Measurements from ENCODE around the gene CD3E.

Gene CD3E

DNA sequence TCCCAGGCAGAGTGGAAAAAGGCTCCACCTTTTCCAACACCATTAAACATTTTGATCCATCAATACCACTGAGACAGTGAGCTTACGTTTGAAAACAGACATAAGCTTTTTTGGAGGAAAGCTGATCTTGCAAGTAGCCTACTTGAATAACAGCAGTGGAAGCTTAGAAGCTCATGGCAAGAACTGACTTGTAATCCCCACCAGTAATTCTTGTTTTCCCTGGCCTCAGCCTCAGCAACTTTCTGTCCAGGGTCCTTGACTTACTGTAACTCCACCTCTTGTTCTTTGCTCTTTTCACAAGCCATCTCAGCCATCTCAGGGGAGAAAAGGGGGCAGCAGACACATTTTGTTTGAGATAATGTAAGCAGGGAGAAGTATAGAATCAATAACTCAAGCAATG lies 28.1 kb upstream of the CD3E start:
- DNase-seq (ENCODE audit: low read depth, low spot score) = no peak
- no peak overlapping the region for H3K4me3 ChIP-seq (ENCODE audit: low read depth, low read length)
- ChIA-PET POLR2A (no interaction called here), CTCF (no interaction called here)
- TF ChIP-seq CTCF (IDR thresholded peaks at IDR 0.05; ENCODE audit: insufficient read depth, low read length, missing control alignments) = no peak

DNA sequence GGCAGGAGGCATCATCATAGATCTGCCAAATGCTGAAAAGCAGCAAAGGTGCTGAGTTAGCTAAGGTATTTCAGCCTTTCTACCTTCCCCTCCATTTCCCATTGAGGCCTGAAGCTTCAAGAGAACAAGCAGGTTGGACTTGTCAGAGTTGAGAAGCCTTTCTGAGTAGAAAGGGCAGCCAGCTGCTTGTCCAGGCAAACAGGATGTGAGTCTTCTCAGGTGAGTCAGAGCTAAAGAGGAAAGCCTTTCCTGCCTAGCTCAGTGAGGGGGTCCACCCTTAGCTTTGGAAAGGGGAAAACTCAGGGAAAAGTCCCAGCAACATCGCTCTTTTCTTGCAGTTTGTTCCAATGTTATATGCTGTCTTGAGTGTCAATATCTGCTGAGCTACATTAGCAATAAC lies 27.2 kb upstream of the CD3E start:
- ChIA-PET POLR2A (no interaction called here), CTCF (interaction anchor here (1.6 kb wide), 1 partner anchor 18 kb away, joined by 6 read pairs; no protein-coding TSS in a partner anchor)
- H3K4me3 ChIP-seq (ENCODE audit: low read depth, low read length) = no peak overlapping the region
- TF ChIP-seq CTCF (IDR thresholded peaks at IDR 0.05; ENCODE audit: insufficient read depth, low read length, missing control alignments) = no peak
- no peak for DNase-seq (ENCODE audit: low read depth, low spot score)

DNA sequence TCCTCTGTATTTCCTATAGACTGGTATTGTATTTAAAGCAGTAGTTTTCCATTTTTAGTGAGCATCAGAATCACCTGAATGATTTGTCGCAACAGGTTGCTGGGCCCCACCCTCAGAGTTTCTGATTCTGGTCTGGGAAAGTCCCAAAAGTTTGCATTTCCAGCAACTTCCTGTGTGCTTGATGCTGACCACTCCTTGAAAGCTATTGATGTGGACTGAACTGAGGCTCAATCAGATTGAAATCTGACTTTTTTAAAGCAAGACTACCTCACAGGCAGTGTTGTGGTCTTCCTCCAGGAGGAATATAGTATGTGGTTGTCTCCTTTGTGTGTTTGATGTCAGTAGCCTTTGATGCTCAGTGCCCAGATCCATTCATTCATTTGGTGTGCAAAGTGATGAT lies 23.2 kb upstream of the CD3E start:
- H3K4me3 ChIP-seq (ENCODE audit: low read depth, low read length) = no peak overlapping the region
- POLR2A ChIA-PET = no interaction called here
- CTCF ChIA-PET = no interaction called here
- no peak for DNase-seq (ENCODE audit: low read depth, low spot score)
- TF ChIP-seq CTCF (IDR thresholded peaks at IDR 0.05; ENCODE audit: insufficient read depth, low read length, missing control alignments) = no peak

DNA sequence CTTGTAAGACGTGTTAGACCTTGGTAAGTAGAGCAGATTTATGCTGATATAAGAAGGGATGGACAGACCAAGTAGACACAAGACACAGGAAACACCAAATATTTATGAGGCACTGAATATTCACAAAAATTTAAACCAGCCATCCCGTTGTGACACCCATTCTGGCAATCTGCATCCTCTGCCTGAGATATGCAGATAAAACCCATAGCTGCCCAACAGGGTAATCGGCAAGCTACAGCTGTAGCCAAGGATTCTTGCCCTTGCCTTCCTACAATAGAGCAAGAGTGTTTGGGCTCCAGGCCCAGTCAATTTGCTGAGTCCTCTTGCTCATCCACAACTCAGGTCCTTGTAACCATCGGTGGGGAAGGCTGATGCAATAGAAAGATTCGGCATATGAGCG lies 21.9 kb upstream of the CD3E start:
- CTCF ChIA-PET = no interaction called here
- no peak overlapping the region for H3K4me3 ChIP-seq (ENCODE audit: low read depth, low read length)
- no peak for TF ChIP-seq CTCF (IDR thresholded peaks at IDR 0.05; ENCODE audit: insufficient read depth, low read length, missing control alignments)
- POLR2A ChIA-PET = no interaction called here
- DNase-seq (ENCODE audit: low read depth, low spot score) = no peak

- H3K4me3 ChIP-seq (ENCODE audit: low read depth, low read length) = no peak overlapping the region
- TF ChIP-seq CTCF (IDR thresholded peaks at IDR 0.05; ENCODE audit: insufficient read depth, low read length, missing control alignments) = no peak
- no peak for DNase-seq (ENCODE audit: low read depth, low spot score)
- ChIA-PET CTCF (no interaction called here), POLR2A (no interaction called here)
Observed at GRCh38 chr11:118283037-118283636, 21.4 kb upstream of the CD3E start.

DNA sequence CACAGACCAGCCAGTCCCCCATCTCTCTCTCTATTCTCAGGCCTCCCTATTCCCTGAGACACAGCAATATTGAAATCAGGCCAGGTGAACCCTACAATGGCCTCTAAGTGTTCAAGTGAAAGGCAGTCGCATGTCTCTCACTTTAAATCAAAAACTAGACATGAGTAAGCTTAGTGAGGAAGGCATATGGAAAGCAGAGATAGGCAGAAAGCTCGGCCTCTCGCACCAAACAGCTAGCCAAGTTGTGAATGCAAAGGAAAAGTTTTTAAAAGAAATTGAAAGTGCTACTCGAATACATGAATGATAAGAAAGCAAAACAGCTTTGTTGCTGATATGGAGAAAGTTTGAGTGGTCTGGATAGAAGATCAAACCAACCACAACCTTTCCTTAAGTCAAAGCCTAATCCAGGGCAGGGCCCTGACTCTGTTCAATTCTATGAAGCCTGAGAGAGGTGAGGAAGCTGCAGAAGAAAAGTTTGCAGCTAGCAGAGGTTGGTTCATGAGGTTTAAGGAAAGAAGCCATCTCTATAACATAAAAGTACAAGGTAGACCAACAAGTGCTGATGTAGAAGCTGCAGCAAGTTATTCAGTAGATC lies 20.7 kb upstream of the CD3E start:
- ChIA-PET POLR2A (no interaction called here), CTCF (interaction anchor here (0.8 kb wide), 1 partner anchor 86 kb away, joined by 4 read pairs; no protein-coding TSS in a partner anchor)
- no peak overlapping the region for H3K4me3 ChIP-seq (ENCODE audit: low read depth, low read length)
- no peak for TF ChIP-seq CTCF (IDR thresholded peaks at IDR 0.05; ENCODE audit: insufficient read depth, low read length, missing control alignments)
- DNase-seq (ENCODE audit: low read depth, low spot score) = no peak

Data from AG04449 (cell line).